ENCODE data around the gene LIM2.

LIM2 gene

GRCh38 chr19:51399231-51399630, 11.5 kb upstream of the LIM2 start:
- Histone ChIP-seq H3K4me3 (ENCODE audit: low read depth, low read length) (no peak overlapping the region), H3K27ac (ENCODE audit: extremely low read depth, low read depth, low read length) (no peak overlapping the region), H3K4me1 (ENCODE audit: control insufficient read depth, insufficient read depth, low read length) (peaks cover 4% of the 10 kb centered on the region; the same call in 1 of the 2 replicates), H3K9me3 (ENCODE audit: control insufficient read depth, insufficient read depth, low read depth, low read length) (no peaks in the 10 kb centered on the region), H3K36me3 (ENCODE audit: control insufficient read depth in 2 of 2, insufficient read depth in 1 of 2, low read length in 2 of 2) (no peaks in the 10 kb centered on the region)
- ChIA-PET POLR2A (interaction anchor here (0.6 kb wide), 1 partner anchor 60 kb away, joined by 3 read pairs; no protein-coding TSS in a partner anchor), CTCF (interaction anchor here (0.6 to 2.9 kb wide), 14 partner anchors 9 to 378 kb away, joined by 3 to 15 read pairs (median 4); no protein-coding TSS in a partner anchor)
- TF ChIP-seq ZSCAN16 (tag by site-specific recombination; IDR thresholded peaks at IDR 0.05) (no peak), ZNF792 (tag by site-specific recombination; IDR thresholded peaks at IDR 0.05) (no peak), ZBTB17 (tag by site-specific recombination; IDR thresholded peaks at IDR 0.05) (no peak), BCL11B (tag by site-specific recombination; IDR thresholded peaks at IDR 0.05; ENCODE audit: low read depth) (no peak), ZNF146 (tag by site-specific recombination; IDR thresholded peaks at IDR 0.05) (no peak), SETDB1 (IDR thresholded peaks at IDR 0.05; ENCODE audit: insufficient read length, low read length) (no peak), ZNF776 (tag by site-specific recombination; IDR thresholded peaks at IDR 0.05; ENCODE audit: borderline replicate concordance) (no peak), ZNF311 (tag by site-specific recombination; IDR thresholded peaks at IDR 0.05; ENCODE audit: borderline replicate concordance) (no peak), ZSCAN23 (tag by site-specific recombination; IDR thresholded peaks at IDR 0.05) (no peak), PRDM4 (tag by site-specific recombination; IDR thresholded peaks at IDR 0.05) (no peak), ZNF548 (tag by site-specific recombination; IDR thresholded peaks at IDR 0.05) (no peak), ZNF600 (tag by site-specific recombination; IDR thresholded peaks at IDR 0.05) (no peak), GLI2 (tag by site-specific recombination; IDR thresholded peaks at IDR 0.05; ENCODE audit: borderline replicate concordance, low read depth) (no peak), ZNF501 (tag by site-specific recombination; IDR thresholded peaks at IDR 0.05) (no peak)
- TF ChIP-seq, protein P1, sequence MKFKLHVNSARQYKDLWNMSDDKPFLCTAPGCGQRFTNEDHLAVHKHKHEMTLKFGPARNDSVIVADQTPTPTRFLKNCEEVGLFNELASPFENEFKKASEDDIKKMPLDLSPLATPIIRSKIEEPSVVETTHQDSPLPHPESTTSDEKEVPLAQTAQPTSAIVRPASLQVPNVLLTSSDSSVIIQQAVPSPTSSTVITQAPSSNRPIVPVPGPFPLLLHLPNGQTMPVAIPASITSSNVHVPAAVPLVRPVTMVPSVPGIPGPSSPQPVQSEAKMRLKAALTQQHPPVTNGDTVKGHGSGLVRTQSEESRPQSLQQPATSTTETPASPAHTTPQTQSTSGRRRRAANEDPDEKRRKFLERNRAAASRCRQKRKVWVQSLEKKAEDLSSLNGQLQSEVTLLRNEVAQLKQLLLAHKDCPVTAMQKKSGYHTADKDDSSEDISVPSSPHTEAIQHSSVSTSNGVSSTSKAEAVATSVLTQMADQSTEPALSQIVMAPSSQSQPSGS (tag by site-specific recombination; IDR thresholded peaks at IDR 0.05; ENCODE audit: low read depth): no peak
- TF ChIP-seq, protein P2, sequence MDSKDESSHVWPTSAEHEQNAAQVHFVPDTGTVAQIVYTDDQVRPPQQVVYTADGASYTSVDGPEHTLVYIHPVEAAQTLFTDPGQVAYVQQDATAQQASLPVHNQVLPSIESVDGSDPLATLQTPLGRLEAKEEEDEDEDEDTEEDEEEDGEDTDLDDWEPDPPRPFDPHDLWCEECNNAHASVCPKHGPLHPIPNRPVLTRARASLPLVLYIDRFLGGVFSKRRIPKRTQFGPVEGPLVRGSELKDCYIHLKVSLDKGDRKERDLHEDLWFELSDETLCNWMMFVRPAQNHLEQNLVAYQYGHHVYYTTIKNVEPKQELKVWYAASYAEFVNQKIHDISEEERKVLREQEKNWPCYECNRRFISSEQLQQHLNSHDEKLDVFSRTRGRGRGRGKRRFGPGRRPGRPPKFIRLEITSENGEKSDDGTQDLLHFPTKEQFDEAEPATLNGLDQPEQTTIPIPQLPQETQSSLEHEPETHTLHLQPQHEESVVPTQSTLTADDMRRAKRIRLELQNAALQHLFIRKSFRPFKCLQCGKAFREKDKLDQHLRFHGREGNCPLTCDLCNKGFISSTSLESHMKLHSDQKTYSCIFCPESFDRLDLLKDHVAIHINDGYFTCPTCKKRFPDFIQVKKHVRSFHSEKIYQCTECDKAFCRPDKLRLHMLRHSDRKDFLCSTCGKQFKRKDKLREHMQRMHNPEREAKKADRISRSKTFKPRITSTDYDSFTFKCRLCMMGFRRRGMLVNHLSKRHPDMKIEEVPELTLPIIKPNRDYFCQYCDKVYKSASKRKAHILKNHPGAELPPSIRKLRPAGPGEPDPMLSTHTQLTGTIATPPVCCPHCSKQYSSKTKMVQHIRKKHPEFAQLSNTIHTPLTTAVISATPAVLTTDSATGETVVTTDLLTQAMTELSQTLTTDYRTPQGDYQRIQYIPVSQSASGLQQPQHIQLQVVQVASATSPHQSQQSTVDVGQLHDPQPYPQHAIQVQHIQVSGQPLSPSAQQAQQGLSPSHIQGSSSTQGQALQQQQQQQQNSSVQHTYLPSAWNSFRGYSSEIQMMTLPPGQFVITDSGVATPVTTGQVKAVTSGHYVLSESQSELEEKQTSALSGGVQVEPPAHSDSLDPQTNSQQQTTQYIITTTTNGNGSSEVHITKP (tag by site-specific recombination; IDR thresholded peaks at IDR 0.05): no peak
- TF ChIP-seq, protein P3, sequence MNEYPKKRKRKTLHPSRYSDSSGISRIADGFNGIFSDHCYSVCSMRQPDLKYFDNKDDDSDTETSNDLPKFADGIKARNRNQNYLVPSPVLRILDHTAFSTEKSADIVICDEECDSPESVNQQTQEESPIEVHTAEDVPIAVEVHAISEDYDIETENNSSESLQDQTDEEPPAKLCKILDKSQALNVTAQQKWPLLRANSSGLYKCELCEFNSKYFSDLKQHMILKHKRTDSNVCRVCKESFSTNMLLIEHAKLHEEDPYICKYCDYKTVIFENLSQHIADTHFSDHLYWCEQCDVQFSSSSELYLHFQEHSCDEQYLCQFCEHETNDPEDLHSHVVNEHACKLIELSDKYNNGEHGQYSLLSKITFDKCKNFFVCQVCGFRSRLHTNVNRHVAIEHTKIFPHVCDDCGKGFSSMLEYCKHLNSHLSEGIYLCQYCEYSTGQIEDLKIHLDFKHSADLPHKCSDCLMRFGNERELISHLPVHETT (tag by site-specific recombination; IDR thresholded peaks at IDR 0.05): no peak

Data from HEK293 (cell line).